ENCODE results near the gene MYF5.

Gene MYF5

GRCh38 chr12:80754274-80754673 lies 37.6 kb downstream of the MYF5 start:
- DNase-seq (ENCODE audit: extremely low spot score, insufficient read length, low read depth) (no peak), FAIRE-seq (no peak)

GRCh38 chr12:80756875-80757274 lies 40.2 kb downstream of the MYF5 start:
- DNase-seq (ENCODE audit: extremely low spot score, insufficient read length, low read depth) (no peak), FAIRE-seq (no peak)

- FAIRE-seq: no peak
- no peak for DNase-seq (ENCODE audit: extremely low spot score, insufficient read length, low read depth)
These were observed 45.1 kb downstream of the MYF5 start for GRCh38 chr12:80761838-80762237.

- FAIRE-seq: peak; percentile 80
These were observed 47.2 kb downstream of the MYF5 start for GRCh38 chr12:80763874-80764273.

GRCh38 chr12:80766210-80766609 lies 49.5 kb downstream of the MYF5 start:
- no peak for DNase-seq (ENCODE audit: extremely low spot score, insufficient read length, low read depth)
- no peak for FAIRE-seq

More at GRCh38 chr12:80763874-80764273, 47.2 kb downstream of the MYF5 start:
- DNase-seq (ENCODE audit: extremely low spot score, insufficient read length, low read depth): no peak

GRCh38 chr12:80766897-80767296 lies 50.2 kb downstream of the MYF5 start:
- FAIRE-seq (peak; percentile 78), DNase-seq (ENCODE audit: extremely low spot score, insufficient read length, low read depth) (no peak)

Data from GM18507 (cell line).